AG10803 (cell line): ENCODE data around the gene MYCBP.
"Not testable (repeated sequence)": the region's sequence is repeated elsewhere in the genome, so short reads cannot be mapped to it uniquely, and the experiment has no call there.

Experiments used
- DNase-seq: peaks from one replicate; pipeline ENCODE4 v3.0.0; 2010; ENCODE audit warnings: low read depth
- H3K4me3 ChIP-seq: 2 replicates; pipeline ENCODE4 v1.5.1; 2011; ENCODE audit warnings: mild to moderate bottlenecking, low read length, control low read depth
- TF ChIP-seq, protein P1 (sequence below): conservative IDR thresholded peaks from 2 replicates; pipeline ENCODE4 v1.5.1; 2011; ENCODE audit warnings: mild to moderate bottlenecking, low read length, control low read depth, inconsistent platforms

Gene MYCBP

GRCh38 chr1:38852780-38853179 lies 20.4 kb downstream of the MYCBP start:
- TF ChIP-seq, protein P1, sequence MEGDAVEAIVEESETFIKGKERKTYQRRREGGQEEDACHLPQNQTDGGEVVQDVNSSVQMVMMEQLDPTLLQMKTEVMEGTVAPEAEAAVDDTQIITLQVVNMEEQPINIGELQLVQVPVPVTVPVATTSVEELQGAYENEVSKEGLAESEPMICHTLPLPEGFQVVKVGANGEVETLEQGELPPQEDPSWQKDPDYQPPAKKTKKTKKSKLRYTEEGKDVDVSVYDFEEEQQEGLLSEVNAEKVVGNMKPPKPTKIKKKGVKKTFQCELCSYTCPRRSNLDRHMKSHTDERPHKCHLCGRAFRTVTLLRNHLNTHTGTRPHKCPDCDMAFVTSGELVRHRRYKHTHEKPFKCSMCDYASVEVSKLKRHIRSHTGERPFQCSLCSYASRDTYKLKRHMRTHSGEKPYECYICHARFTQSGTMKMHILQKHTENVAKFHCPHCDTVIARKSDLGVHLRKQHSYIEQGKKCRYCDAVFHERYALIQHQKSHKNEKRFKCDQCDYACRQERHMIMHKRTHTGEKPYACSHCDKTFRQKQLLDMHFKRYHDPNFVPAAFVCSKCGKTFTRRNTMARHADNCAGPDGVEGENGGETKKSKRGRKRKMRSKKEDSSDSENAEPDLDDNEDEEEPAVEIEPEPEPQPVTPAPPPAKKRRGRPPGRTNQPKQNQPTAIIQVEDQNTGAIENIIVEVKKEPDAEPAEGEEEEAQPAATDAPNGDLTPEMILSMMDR: no peak
- H3K4me3 ChIP-seq: no peak overlapping the region
- DNase-seq: no peak

GRCh38 chr1:38848071-38848470 lies 25.1 kb downstream of the MYCBP start:
- TF ChIP-seq, protein P1: no peak
- DNase-seq: no peak
- H3K4me3 ChIP-seq: no peak overlapping the region

DNA sequence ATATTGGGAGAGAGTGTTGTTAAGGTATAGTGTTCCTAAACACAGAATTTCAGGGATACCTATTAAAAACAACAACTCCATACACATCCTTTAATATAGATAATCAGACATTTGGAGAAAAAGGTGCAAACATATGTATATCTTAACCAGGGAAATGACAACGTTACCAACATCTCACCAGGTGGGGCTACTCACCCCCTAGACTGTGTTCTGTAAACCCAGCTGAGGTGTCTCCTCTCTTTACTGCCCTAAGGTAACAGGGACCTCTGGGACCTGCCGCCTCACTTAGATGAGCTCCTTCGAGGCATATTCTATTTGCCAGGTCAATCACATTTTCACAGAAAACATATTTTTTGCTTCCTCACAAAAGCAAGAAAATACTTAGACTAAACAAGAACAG lies 26.9 kb downstream of the MYCBP start:
- DNase-seq: no peak
- no peak overlapping the region for H3K4me3 ChIP-seq
- TF ChIP-seq, protein P1: no peak

GRCh38 chr1:38845088-38845487 lies 28.1 kb downstream of the MYCBP start:
- H3K4me3 ChIP-seq, DNase-seq: not testable (repeated sequence)

GRCh38 chr1:38840281-38840680 lies 32.9 kb downstream of the MYCBP start:
- no peak overlapping the region for H3K4me3 ChIP-seq
- no peak for DNase-seq
- TF ChIP-seq, protein P1: no peak

GRCh38 chr1:38839363-38839762 lies 33.8 kb downstream of the MYCBP start:
- TF ChIP-seq, protein P1: no peak
- no peak overlapping the region for H3K4me3 ChIP-seq
- no peak for DNase-seq

GRCh38 chr1:38836316-38836715 lies 36.8 kb downstream of the MYCBP start:
- not testable (repeated sequence) for DNase-seq, H3K4me3 ChIP-seq

DNA sequence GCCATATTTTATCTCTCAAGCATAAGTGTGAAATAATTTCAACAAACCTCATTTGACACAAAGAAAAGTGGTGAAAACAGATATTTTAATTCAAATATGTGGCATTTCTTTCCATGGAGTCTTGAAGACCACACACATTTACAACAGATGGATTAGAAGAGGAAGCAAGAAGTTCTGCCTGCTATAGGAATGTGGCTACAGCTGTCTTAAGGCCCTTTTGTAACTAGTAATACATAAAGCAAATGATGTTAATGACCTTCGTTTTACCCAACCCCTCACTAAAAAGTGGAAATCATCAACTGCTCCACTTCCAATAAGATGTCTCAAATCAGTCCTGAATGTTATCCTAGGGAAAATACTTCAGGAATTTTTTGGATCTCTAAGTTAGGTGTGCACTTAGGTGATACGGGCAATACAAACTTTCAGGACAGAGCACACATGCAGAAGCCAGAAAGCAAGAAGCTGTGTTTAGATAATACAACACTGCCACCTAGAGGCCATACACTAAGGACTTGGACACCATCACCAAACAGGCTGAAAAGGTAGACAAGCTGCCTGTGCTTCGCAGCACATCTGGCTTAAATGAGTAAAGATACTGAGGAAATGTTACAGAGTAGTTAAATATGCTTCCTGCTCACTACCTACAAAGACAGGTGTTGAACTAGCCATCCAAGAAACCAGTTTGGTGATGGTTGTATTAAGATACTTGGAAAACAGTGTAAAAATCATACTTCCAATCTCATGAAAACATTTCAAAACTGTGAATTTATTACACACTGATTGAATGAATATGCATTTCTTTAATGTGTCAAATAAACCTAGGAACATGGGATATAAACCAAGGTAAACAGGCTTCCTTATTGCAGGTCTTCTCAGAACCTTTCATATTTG lies 38.0 kb downstream of the MYCBP start:
- TF ChIP-seq, protein P1: peak; percentile 91
- no peak overlapping the region for H3K4me3 ChIP-seq
- DNase-seq: peak; percentile 84
